A673 (cell line): ENCODE data around the gene C16orf86.

ENCODE experiments used
- CTCF ChIP-seq: fragments of 300-800, 200-600 bp; sonication (generic); conservative IDR thresholded peaks from 2 replicates; pipeline ENCODE4 v1.5.1; 2017; ENCODE audit warnings: low read depth, mild to moderate bottlenecking, antibody characterized with exemption, low read length, moderate library complexity, mixed read lengths
- EZH2 ChIP-seq: fragments of 200-600 bp; sonication (generic); IDR thresholded peaks from 2 replicates; pipeline ENCODE4 v1.6.1; 2017; ENCODE audit warnings: borderline replicate concordance, low read depth, mild to moderate bottlenecking, mixed read lengths, antibody characterized with exemption, low read length; ENCODE audit not compliant: poor library complexity, severe bottlenecking

- TF ChIP-seq CTCF (no peak), EZH2 (no peak)
Measured at GRCh38 chr16:67645397-67646121, 21.1 kb upstream of the C16orf86 start.
